ENCODE measurements around the gene COX5B.
"Not testable (repeated sequence)": the region's sequence is repeated elsewhere in the genome, so short reads cannot be mapped to it uniquely, and the experiment has no call there.

The COX5B gene

GRCh38 chr2:97664636-97664970 lies 18.7 kb downstream of the COX5B start:
- no peaks in the 10 kb centered on the region for H3K9me3 Mint-ChIP-seq
- H3K4me3 Mint-ChIP-seq: peak overlapping the region; percentile 91
- DNase-seq: no peak
- H3K4me1 Mint-ChIP-seq: peaks cover 38% of the 10 kb centered on the region
- no peaks in the 10 kb centered on the region for H3K27me3 Mint-ChIP-seq (ENCODE audit: low read depth, poor library complexity)
- H3K36me3 Mint-ChIP-seq (ENCODE audit: low read depth): peaks cover 9% of the 10 kb centered on the region
- peak overlapping the region; percentile 99 for H3K27ac Mint-ChIP-seq
- TF ChIP-seq CTCF (IDR thresholded peaks at IDR 0.05): no peak

DNA sequence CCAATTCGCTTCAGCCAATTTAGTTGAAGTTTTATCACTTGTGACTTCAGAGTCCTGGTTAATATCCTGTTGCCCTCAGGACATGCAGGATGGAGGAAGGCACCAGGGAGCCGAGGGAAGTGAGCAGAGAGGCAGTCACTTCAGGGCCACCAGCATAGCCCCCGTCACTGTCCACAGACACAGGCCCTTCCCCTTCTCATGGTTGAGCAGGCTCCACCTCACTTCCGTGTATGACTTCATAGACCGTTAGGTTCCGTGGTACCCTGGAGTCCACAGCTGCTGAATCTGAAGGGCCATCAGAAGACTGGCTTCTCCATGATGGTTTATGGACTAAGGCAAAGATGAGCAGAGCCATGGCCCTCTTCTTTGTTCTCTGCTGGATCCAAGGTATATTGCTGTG lies 23.6 kb downstream of the COX5B start, which contains the start of gene C2orf92:
TSS of gene C2orf92 (plus strand) at position 266 of the 400 bp plus-strand sequence. CDS start at position 342, 76 bp downstream.
- Mint-ChIP-seq H3K4me1 (peaks cover 37% of the 10 kb centered on the region), H3K36me3 (ENCODE audit: low read depth) (peaks cover 9% of the 10 kb centered on the region), H3K27me3 (ENCODE audit: low read depth, poor library complexity) (no peaks in the 10 kb centered on the region), H3K27ac (peak within 1 kb of the TSS; percentile 46), H3K9me3 (no peaks in the 10 kb centered on the region), H3K4me3 (no peak within 1 kb of the TSS)
- DNase-seq: no peak
- no peak for TF ChIP-seq CTCF (IDR thresholded peaks at IDR 0.05)

DNA sequence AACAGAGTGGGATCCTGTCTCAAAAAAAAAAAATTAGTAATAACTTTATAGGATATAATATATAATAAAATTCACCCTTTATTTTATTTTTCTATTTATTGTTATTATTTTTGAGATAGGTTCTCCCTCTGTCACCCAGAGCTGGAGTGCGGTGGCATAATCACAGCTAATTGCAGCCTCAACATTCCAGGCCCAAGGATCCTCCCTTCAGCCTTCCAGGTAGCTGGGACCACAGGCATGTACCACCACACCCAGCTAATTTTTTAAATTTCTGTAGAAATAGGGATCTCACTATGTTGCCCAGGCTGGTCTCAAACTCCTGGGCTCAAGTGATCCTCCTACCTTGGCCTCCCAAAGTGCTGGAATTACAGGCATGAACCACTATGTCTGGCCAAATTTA lies 24.6 kb downstream of the COX5B start:
- TF ChIP-seq CTCF (IDR thresholded peaks at IDR 0.05): no peak
- H3K4me1 Mint-ChIP-seq: peaks cover 37% of the 10 kb centered on the region
- no peaks in the 10 kb centered on the region for H3K9me3 Mint-ChIP-seq
- no peak overlapping the region for H3K4me3 Mint-ChIP-seq
- H3K36me3 Mint-ChIP-seq (ENCODE audit: low read depth): peaks cover 9% of the 10 kb centered on the region
- no peak for DNase-seq
- H3K27ac Mint-ChIP-seq: no peak overlapping the region
- H3K27me3 Mint-ChIP-seq (ENCODE audit: low read depth, poor library complexity): no peaks in the 10 kb centered on the region

GRCh38 chr2:97671526-97671925 lies 25.7 kb downstream of the COX5B start:
- Mint-ChIP-seq H3K27ac (no peak overlapping the region), H3K4me3 (no peak overlapping the region), H3K36me3 (ENCODE audit: low read depth) (peaks cover 9% of the 10 kb centered on the region), H3K4me1 (peaks cover 41% of the 10 kb centered on the region), H3K27me3 (ENCODE audit: low read depth, poor library complexity) (no peaks in the 10 kb centered on the region), H3K9me3 (no peaks in the 10 kb centered on the region)
- TF ChIP-seq CTCF (IDR thresholded peaks at IDR 0.05): no peak
- DNase-seq: no peak

DNA sequence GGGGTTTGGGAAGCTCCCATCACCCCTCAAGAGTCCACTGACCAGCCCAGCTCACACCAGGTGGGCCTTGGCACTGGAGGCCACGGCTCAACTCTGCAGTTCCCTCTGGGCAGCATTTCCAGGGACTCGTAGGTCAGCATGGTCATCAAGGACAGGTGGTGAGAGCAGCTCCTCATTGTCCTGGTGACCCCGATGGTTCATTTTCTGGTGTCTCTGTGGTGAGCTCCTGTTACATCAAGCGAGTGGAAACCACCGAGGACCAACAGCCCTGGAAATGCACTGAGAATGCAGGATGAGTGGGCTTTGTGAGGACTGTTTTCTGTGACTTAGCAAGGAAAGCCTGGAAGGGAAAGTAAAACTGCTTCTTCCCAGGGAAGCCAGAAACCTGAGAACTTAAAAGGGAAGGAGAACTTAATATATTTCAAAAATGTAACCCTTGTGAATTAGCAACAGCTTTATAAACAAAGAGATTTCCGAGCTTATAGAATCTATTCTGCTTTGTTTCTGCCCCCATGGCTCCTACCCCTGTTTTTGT lies 26.8 kb downstream of the COX5B start:
- Mint-ChIP-seq H3K36me3 (ENCODE audit: low read depth) (peaks cover 12% of the 10 kb centered on the region), H3K4me1 (peaks cover 36% of the 10 kb centered on the region), H3K27ac (peak overlapping the region; percentile 75)
- H3K27me3 Mint-ChIP-seq (ENCODE audit: low read depth, poor library complexity); H3K9me3 Mint-ChIP-seq; DNase-seq; H3K4me3 Mint-ChIP-seq: not testable (repeated sequence)

GRCh38 chr2:97673182-97673914 lies 27.5 kb downstream of the COX5B start:
- H3K4me1 Mint-ChIP-seq: peaks cover 36% of the 10 kb centered on the region
- peak overlapping the region; percentile 60 for H3K27ac Mint-ChIP-seq
- peaks cover 7% of the 10 kb centered on the region for H3K27me3 Mint-ChIP-seq (ENCODE audit: low read depth, poor library complexity)
- H3K9me3 Mint-ChIP-seq: peaks cover 14% of the 10 kb centered on the region
- no peak for DNase-seq
- no peak for TF ChIP-seq CTCF (IDR thresholded peaks at IDR 0.05)
- H3K36me3 Mint-ChIP-seq (ENCODE audit: low read depth): peaks cover 15% of the 10 kb centered on the region
- H3K4me3 Mint-ChIP-seq: peak overlapping the region; percentile 19
